Suppressor macrophage (primary cell): ENCODE measurements around the gene DBN1.

Experiments
- DNase-seq, 4 experiments: peaks; one replicate each; pipeline ENCODE4 v3.0.0-alpha.2; 2020 to 2022

DBN1 gene

DNA sequence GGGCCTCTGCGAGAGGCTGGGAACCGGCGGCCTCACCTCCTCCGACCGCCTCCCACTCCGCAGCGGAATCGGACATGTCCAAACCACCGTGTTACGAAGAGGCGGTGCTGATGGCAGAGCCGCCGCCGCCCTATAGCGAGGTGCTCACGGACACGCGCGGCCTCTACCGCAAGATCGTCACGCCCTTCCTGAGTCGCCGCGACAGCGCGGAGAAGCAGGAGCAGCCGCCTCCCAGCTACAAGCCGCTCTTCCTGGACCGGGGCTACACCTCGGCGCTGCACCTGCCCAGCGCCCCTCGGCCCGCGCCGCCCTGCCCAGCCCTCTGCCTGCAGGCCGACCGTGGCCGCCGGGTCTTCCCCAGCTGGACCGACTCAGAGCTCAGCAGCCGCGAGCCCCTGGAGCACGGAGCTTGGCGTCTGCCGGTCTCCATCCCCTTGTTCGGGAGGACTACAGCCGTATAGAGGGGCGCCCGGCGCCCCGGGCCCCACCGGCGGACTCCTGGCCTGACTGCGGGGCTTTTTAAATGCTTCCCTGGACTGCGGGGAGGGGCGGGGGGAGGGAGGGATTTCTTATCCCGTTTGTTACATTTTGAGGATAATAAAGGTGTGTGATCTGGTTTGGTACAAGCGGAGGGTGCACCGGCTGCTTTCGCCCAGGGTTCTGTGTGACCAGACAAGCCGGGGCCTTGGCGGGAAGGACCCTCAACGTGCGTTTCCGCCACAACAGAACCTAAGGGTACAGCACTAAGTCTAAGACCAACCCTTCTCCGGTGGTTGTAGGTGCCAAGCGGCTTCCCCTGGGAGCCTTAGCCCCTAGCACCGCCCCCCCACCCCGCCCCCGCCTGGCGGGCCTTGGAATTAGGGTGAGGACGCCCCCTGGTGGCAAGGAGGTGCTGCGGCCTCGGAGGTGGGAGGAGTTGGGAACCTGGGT, 17.5 kb downstream of the DBN1 start:
- peak; percentile 89 to 96 (median 94) for DNase-seq

DNA sequence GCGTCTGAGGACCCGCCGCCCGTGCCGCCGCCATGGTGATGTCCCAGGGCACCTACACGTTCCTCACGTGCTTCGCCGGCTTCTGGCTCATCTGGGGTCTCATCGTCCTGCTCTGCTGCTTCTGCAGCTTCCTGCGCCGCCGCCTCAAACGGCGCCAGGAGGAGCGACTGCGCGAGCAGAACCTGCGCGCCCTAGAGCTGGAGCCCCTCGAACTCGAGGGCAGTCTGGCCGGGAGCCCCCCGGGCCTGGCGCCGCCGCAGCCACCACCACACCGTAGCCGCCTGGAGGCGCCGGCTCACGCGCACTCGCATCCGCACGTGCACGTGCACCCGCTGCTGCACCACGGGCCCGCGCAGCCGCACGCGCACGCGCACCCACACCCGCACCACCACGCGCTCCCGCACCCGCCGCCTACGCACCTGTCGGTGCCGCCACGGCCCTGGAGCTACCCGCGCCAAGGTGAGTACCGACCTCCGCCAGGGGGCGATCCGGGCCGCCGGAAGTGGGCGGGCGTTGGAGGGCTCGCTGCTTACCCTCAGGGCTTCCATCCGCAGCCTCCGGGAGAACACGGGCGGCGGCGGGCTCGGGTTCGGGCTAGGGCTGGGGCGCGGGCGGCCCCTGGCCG, 18.3 kb downstream of the DBN1 start:
- peak in 3 of 4 experiments; percentile 39 to 68 (median 58) for DNase-seq

DNA sequence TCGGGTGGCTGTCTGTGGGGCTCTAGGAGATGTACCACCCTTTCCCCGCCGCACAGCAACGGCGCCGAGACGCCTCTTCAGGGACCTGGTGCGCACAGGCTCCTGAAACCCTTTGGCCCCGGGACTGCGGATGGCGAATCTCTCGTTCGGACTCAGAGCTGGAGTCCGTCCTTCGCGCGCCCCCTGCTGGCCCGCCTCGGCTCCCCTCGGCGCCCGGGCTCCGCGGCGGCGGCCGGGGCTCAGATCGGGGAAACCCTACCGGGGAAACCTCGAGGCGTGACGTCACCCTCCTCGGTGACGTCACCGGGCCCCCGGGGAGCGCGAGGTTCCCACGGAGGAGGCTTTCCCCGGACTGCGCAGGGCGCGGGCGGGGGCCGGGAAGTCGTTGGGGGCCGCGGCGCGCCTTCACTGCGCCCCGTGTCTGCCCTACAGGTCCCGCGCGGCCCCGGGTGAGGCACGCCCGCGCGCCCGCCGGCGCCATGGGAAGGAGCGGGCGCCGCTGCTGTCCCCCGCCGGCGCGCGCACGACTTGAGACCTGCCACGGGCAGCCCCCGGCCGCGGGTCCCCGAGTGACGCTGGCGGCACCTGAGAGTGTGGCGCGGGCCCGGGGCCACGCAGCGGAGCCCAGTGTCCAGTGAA, 18.9 kb downstream of the DBN1 start:
- peak; percentile 93 to 97 (median 96) for DNase-seq

DNA sequence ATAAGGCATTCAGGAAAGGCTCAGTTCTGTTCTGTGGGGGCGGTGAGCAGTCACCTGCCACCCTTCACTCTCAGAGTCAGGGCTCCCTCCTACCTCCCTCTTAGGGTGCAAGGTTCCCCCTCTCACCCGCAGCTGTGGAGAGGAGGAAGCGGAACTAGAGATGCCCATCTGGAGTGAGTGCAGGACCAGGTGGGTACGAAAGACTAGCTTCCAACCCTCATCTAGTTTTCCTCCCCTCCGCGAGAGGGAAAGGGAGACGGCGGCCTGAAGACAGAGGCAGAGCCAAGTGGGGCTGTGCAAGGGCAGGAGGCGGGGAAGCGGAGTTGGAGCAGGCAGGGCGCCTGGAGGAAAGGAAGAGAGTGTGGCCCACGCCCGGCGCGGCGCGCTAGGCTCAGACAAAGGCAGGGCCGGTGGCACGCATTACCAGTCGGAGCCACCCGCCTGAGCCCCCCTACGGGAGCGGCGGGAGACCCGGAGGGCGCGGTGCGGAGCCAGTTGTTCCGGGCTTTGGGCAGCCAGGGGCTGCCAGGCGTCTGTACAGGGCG, 19.5 kb downstream of the DBN1 start:
- peak in 3 of 4 experiments; percentile 40 to 61 (median 50) for DNase-seq

DNA sequence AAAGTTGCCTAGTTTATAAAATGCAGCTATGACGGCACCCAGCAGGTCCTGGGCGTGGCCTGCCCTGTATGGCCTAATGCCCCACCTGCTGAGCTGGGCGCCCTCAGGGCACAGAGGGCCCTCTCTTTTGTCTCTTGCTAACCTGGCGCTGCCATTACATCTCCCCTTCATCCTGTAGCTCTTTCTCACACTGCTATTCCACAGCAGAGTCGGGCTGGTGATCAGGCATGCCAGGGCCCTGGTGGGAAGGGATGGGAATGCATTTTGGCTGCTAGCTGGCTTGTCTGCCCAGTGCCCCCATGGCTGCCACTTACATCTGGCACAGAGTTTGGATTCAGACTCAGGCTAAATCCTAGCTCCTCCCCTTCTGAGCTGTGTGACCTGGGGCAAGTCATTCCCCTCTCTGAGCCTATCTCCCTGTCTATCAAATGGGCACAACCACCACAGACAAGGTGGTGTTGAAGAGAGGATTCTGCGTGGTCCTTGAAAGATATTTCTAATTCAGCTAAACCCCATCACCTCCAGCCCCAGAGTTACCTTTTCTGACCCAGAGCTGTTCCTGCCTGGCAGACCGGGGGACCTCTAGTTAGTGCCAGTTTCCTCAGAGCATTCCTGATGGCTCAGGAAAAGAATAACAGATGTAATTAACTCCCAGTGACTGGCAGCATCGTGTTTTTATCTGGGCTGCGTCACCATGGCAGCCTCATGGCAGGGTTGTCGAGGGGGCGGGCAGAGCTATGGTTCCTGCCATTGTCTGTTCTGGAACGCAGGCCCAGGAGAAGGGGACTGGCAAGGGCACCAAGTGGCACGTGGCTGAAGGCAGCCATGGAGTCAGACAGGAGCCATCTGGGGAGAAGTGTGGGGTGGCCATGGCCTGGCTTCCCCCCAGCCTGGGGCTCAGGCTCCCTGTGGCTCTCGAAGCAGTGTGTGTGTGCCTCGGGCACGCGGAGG, 20.5 kb downstream of the DBN1 start:
- no peak for DNase-seq

DNA sequence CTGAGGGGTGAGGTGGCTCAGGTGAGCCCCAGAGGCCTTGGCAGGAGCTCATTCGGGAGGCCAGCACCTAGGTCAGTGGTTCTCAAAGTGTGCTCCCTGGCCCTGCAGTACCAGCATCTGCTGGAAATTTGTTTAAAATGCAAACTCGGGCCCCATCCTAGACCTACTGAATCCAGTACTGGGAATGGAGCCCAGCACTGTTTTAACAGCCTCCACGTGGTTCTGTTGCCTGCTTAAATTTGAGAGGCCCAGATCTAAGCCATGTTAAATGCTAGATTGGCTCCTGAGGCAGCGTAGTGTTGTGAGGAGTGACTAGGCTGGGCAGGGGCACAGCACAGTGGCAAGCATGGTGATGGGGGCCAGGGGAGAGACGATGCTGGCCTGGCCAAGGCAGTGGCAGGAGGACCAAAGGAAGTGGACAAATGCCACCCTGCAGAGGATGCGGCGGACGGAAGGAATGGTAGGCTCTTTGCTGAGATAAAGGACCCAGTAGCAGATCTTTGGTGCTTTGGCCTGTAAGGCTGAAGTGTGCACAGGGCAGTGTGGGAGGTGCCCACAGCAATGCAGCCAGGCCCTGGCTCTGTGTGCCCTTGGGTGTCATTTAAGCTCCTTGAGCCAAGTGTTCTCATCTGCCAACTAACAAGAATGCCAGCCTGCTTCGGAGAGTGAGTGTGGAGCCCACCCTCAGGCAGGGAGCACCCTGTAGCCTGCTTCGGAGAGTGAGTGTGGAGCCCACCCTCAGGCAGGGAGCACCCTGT, 22.6 kb downstream of the DBN1 start:
- no peak for DNase-seq

DNA sequence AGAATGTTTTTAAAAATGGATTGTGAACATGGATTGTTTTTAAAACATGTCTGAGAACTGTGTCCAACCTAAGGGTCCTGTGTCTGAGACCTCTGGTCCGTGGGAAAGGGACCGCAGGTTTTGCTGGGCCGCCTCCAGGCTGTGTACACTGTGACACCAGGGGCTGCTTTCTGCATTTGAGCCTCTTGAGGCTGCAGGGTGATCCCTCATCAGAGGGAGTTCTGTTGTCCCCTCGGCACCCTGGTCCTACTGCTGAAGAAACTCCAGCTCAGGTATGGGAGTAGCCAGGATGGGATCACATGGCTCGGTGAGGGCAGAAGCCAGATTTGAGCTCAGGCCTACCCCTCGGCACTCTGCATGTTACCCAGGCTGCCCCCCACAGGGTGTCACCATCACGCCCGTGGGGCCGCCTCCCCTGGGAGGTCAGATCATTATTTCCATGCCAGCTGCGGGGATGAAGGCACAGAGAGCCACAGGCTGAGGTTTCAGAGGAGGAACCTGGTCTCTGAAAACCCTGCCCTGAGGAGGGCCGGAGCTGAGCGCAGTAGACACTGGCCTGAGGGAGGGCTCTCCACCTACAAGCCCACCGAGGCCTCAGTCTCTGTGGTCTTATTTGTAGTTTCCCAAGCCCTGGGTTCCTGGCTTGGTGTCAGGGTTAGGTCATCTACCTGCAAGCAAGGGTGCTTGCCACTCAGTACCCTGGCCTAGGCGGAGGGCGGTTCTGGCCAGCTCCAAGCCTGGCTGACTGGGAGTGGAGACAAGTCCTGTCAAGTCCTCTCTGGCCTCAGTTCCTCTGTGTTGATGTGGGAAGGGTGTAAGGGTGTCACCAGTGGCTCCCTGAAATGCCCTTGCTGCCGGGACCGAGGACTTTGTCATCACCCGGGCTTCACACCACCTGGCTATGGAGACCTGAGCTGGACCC, 24.0 kb downstream of the DBN1 start:
- DNase-seq = no peak

DNA sequence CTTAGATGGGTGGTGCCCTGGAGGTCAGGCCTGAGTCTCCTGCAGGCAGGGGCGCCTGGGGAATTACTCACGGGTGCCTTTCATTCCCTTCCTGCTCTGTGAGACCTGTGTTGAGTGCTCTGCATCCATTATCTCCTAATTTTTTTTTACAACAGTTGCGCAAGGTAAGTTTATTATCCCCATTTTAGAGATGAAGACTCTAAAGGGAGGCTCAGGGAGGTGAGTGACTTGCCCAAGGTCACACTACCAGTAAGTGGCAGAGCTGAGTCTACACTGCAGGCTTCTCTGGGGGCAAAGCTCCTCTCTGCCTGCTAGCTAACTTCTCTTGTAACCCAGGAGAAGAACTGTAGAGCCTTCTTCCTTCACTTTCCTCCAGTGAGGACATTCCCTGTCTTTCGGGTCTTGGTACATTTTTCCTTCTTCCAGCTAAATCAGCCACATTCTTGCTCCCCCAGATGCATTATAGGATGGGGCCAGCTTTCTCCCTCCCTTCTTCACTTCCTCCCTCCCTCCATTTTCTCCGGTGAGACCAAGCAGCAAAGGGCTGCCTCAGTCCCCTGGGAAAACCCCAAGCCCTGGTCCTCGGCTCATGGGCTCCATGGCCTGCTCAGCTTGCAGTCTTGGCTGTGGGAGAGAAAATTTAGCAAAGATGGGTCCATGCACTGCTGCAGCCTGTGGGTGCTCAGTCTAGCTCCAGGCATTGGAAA, 25.0 kb downstream of the DBN1 start:
- no peak for DNase-seq

DNA sequence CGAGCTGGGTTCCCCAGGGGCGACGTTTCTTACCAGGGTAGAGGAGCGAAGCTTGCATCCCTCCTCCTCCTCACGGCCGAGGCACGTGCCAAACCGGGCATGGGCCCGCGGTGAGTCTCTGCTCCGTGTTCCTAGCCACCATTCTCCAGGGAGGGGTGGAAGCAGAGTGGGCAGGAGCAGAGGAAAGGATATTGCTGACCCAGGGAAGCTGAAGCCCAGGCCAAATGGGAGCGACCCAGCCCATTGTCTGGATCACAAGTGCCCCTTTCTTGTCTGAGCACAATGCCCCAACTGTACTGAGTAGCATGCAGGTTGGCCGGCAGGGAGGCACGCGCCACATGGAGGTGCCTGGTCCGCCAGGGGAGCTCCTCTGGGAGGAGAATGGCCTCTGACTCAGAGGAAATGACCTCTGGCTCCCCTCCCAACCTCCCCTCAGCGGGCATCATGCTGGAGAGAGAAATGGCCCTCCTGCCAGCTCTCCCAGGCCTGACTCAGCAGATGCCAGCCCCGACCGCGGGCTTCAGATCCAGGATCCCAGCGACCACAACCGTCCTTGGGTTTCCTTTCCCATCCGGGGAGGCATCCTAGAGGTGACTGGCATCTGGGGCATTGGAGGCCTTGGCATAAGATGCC, 25.7 kb downstream of the DBN1 start:
- DNase-seq = peak in 3 of 4 experiments; percentile 13 to 48 (median 44)

DNA sequence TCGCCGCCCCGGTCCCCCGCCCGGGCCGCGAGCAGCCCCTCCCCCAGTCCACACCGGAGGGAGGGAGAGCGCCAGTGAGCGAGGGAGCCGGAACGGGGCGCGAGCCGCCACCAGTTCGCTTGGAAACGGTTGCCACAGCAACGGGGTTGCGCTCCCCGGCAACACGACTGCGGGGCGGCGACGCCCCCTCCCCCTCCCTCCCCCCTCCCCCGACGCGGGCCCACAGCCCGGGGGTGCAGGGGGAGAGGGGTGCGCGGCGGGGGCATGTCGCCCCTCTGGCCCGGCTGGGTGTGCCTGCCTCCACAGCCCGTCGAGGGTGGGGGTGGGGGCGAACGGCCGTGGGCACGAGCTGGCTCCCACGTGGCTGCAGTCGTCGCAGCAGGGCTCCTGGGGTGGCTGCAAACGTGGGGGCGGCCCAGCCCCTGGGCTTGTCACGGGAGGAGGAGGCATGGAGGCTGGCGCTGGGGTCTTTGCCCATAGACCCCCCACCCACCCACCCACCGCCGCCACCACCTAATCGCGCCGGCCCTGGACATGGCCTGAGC, 26.3 kb downstream of the DBN1 start:
- peak in 3 of 4 experiments; percentile 38 to 56 (median 39) for DNase-seq

DNA sequence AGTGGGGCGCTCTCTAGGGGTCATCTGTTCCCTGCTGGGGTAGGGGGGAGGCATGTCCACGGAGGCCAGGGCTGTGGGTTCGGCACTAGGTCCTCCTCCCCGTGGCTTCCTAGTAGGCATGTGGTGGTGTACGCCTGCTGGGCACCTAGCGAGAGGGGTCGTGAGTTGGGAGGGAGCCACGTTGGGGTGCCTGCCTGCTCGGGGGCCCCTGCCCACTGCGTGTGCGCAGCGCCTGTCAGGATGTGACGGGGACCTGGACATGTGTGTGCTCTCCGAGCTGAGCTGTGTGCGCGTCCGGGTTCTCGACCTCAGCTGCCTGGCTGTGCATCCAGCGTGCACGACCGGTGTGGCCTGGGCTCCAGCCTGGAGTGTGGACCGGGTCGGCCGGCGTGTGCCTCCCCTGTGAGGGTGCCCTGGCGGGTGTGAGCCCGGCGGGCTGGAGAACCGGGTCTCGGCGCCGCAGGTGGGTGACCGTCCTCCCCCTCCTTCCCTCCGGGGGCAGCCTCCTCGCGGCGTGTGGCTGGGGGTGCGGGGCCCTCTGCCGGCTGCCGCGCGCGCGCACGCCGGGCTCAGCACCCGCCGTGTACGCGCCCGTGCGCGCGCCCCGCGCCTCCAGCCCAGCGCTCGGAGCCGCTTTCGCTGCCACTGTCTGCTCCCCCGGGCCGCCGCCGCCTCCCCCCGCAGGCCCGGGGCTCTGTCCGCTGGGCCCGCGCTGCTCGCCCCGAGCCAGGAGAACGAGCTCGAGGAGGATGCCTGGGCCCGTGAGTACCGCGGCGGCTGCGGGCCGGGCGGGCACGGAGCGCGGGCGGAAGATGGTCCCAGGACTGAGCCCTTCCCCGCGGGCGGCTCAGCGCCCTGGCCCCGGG, 27.0 kb downstream of the DBN1 start, which contains the start of gene PRR7:
TSS of gene PRR7 (plus strand) at position 615 of the 866 bp plus-strand sequence. CDS start 8,254 bp downstream, outside the sequence.
- DNase-seq = peak; percentile 51 to 85 (median 66)

DNA sequence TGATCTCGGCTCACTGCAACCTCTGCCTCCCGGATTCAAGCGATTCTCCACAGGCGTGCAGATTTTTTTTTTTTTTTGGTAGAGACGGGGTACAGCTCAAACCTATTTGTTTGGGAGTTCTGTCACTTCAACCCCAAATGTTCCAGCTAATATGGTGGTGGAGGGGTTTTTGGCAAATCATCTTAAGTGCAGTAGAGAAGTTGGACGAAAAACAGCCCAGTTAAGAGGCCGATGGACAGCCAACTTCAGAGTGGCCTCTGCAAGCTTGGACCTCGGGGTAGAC, 27.6 kb downstream of the DBN1 start:
- no peak for DNase-seq

DNA sequence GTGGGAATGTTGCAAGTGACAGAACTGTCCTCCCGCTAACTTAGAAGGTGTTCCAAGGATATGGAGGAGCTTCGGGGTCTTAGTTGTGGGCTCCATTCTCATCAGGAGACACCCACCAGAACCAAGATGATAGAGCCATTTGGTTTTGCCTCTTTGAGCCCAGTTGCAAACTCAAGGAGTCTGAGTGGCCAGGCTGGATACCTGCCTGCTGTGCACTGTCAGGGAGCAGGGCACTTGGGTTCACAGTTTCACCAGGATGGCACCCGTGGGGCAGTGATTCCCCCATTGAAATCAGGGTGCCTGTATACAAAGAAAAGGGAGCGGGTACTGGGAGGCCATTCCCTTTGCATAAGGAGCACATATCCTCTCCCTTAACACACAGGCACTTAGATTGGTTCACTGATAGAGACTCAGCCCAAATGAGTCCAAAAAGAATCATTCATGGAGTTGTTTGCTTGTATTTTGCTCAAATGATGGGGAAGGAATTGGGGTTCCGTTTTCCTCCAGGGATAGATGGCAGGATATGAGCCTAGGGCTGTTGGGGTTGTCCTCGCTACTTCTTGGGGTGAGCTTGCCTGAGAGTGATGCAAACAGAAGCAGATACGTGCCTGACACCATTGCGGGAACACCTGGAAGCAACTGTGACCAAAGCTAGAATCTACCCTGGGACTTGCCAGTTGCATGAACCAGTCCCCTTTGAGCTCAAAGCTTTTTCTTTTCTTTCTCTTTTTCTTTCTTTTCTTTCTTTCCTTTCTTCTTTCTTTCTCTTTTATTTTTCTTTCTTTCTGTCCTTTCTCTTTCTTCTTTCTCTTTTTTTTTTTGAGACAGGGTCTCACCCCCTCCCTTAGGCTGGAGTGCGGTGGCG, 28.1 kb downstream of the DBN1 start:
- no peak for DNase-seq

DNA sequence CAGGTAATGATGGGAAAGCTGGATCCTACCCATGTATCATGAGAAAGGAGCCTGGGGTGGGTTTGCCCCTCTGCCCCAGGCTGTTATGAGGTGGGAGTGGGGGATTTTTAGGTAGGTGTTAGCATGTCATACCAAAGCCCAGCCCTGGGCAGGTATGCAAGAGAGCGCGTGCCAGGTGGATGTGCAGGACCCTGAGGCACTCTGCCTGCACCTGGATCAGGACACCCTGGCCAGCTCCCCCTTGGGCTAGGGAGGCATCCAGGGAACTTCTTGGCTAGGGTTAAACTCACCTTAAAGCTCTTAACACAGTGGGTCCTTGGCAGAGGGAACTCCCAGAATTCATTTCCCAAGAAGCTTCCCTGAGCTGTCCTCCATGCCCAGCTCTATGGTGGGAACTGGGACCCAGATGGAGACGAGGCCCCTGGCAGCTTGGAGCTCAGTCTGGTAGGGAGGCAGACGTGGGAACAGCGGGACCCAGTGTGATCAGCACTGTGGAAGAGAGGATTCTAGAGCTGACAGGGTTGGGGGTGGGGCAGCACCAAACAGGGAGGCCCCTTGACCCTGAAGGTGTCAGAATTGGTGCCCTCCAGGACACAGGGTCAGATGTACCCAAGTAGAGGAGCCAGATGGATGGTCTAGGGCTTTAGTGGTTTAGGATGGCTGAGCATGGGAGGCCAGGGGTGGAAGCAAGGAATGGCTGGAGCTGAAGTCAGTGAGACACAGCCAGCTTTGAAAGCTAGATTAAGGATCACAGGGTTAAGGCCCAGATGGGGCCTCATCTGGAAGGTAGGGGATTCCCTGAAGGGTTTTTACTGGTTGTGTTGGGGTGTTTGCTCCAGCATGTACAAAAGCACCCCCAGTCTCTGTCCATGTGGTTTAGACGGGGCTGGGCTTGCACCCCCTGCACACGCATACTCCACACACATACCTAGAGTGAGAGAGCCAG, 29.1 kb downstream of the DBN1 start:
- DNase-seq = no peak
